IPS DF 6.9 (cell line): Measurements from ENCODE around the gene CES3.
"Not testable (repeated sequence)": the region's sequence is repeated elsewhere in the genome, so short reads cannot be mapped to it uniquely, and the experiment has no call there.

ENCODE experiments used
- DNase-seq: peaks from one replicate; pipeline ENCODE4 v3.0.0-alpha.2; 2013; ENCODE audit warnings: low read depth, low spot score
- H3K27ac ChIP-seq: one replicate; pipeline ENCODE4 v1.5.1; 2013; ENCODE audit warnings: low read length, control low read depth
- H3K27me3 ChIP-seq: 2 replicates; pipeline ENCODE4 v1.6.1; 2013; ENCODE audit warnings: mild to moderate bottlenecking, low read length; ENCODE audit not compliant: control insufficient read depth, insufficient read depth
- H3K36me3 ChIP-seq: 2 replicates; pipeline ENCODE4 v1.6.1; 2013; ENCODE audit warnings: low read length; ENCODE audit not compliant: control insufficient read depth, insufficient read depth
- H3K4me1 ChIP-seq: 2 replicates; pipeline ENCODE4 v1.6.1; 2013; ENCODE audit warnings: low read length; ENCODE audit not compliant: control insufficient read depth, insufficient read depth
- H3K4me3 ChIP-seq: 2 replicates; pipeline ENCODE4 v1.5.1; 2013; ENCODE audit warnings: mild to moderate bottlenecking, low read length
- H3K9me3 ChIP-seq: 2 replicates; pipeline ENCODE4 v1.6.1; 2013; ENCODE audit warnings: low read length, inconsistent platforms; ENCODE audit not compliant: control insufficient read depth, insufficient read depth
- WGBS: extraction: QIAGEN DNeasy Blood & Tissue Kit; methylation state at CpG from one replicate; pipeline ENCODE4 v1.1.7; 2013; ENCODE audit warnings: mixed read lengths, missing lambda C conversion rate; ENCODE audit not compliant: insufficient read length, insufficient coverage; 5-methylcytosine and 5-hydroxymethylcytosine counted together

Gene CES3

DNA sequence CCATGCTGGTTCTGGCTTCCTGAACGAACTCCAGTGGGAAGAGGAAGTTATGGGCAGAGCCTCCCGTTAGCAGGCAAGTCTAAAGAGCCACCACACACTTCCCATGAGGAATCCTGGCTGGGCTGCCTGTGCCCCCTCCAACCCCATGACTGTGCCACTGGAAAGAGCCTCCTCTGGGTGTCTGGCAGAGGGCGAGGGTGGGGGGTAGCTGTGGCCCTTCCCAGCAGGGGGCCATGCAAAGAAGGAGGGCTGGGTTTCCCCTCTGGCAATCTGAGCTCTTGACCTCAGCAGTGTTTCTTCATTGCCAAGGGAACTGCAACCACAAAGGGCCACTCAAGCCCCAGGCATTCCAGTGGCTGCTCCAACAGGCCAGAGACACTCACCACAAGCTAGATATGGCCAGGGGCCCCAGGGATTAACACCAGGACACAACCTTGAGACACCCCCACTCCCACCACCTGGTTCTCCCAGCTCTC lies 34.1 kb upstream of the CES3 start:
- Histone ChIP-seq H3K27me3 (peaks cover 14% of the 10 kb centered on the region), H3K4me1 (no peaks in the 10 kb centered on the region), H3K36me3 (no peaks in the 10 kb centered on the region), H3K27ac (no peak overlapping the region), H3K9me3 (no peaks in the 10 kb centered on the region), H3K4me3 (no peak overlapping the region)
- WGBS: no CpG with 5 or more reads among the region's 3 CpGs
- no peak for DNase-seq

- DNase-seq: no peak
- Histone ChIP-seq H3K4me1 (no peaks in the 10 kb centered on the region), H3K27me3 (peaks cover 14% of the 10 kb centered on the region), H3K4me3 (no peak overlapping the region), H3K36me3 (no peaks in the 10 kb centered on the region), H3K27ac (no peak overlapping the region), H3K9me3 (no peaks in the 10 kb centered on the region)
- no CpG with 5 or more reads among the region's 8 CpGs for WGBS
Observed at GRCh38 chr16:66927918-66928649, 33.0 kb upstream of the CES3 start.

DNA sequence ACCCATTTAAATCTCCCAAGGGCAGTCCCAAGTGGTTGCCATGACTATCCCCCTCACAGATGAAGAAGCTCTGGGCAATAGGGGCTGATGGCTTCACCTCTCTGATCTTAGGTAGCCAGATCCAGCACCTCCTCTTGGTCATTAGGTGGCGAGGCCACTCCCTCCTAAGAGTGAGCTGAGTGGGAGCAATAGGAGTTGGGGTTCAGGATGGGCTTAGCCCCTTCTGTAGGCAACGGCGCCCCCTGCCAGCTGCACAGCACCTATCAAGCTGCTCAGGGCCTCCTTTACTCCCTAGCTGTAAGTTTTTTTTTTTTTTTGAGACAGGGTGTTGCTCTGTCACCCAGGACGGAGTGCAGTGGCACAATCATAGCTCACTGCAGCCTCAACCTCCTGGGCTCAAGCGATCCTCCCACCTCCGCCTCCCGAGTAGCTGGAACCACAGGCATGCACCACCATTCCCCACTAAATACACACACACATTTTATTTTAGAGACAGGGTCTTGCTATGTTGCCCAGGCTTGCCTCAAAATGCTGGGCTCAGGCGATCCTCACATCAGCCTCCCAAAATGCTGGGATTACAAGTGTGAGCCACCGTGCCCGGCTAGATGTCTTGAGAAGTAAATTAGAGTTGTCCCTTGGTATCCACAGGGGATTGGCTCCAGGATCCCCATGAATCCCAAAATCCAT lies 32.2 kb upstream of the CES3 start:
- Histone ChIP-seq H3K4me3 (no peak overlapping the region), H3K36me3 (no peaks in the 10 kb centered on the region), H3K27ac (no peak overlapping the region), H3K27me3 (peaks cover 12% of the 10 kb centered on the region), H3K4me1 (0 out of 2 replicates have a peak, but pooled peaks cover 2% of the 10 kb centered on the region), H3K9me3 (no peaks in the 10 kb centered on the region)
- no peak for DNase-seq
- WGBS: no CpG with 5 or more reads among the region's 10 CpGs

GRCh38 chr16:66930189-66930588 lies 30.9 kb upstream of the CES3 start:
- WGBS: no CpG with 5 or more reads among the region's 4 CpGs

DNA sequence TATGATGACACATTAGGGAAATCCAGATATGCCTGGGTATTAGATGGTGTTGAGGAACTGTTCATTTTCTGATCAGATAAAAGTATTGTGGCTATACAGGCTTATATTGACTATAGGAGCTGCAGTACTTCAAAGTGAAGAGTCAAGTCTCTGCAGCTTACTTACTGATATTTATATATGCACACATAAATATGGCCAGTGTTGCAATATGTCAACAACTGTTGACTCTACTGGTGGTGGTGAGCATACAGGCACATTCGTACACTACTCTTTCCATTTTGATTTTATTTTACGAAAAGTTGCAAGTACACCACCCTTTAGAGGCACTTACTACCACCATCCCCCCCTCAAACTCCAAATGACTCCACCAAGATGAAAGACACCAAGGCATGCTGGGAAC lies 29.4 kb upstream of the CES3 start:
- DNase-seq: no peak
- Histone ChIP-seq H3K27me3 (no peaks in the 10 kb centered on the region; the same call in 1 of the 2 replicates), H3K9me3 (no peaks in the 10 kb centered on the region), H3K36me3 (no peaks in the 10 kb centered on the region), H3K4me3 (no peak overlapping the region), H3K4me1 (0 out of 2 replicates have a peak, but pooled peaks cover 2% of the 10 kb centered on the region), H3K27ac (no peak overlapping the region)
- no CpG with 5 or more reads among the region's 2 CpGs for whole genome bisulfite sequencing

More at GRCh38 chr16:66930189-66930588, 30.9 kb upstream of the CES3 start:
- H3K27ac ChIP-seq: no peak overlapping the region
- no peaks in the 10 kb centered on the region for H3K36me3 ChIP-seq
- 0 out of 2 replicates have a peak, but pooled peaks cover 2% of the 10 kb centered on the region for H3K4me1 ChIP-seq
- no peak for DNase-seq
- H3K9me3 ChIP-seq: no peaks in the 10 kb centered on the region
- H3K4me3 ChIP-seq: no peak overlapping the region
- H3K27me3 ChIP-seq: peaks cover 11% of the 10 kb centered on the region

GRCh38 chr16:66932076-66932475 lies 29.0 kb upstream of the CES3 start:
- no CpG with 5 or more reads among the region's 4 CpGs for WGBS
- no peak for DNase-seq
- no peak overlapping the region for H3K4me3 ChIP-seq
- H3K36me3 ChIP-seq: no peaks in the 10 kb centered on the region
- no peak overlapping the region for H3K27ac ChIP-seq
- H3K9me3 ChIP-seq: no peaks in the 10 kb centered on the region
- H3K27me3 ChIP-seq: no peaks in the 10 kb centered on the region
- H3K4me1 ChIP-seq: 0 out of 2 replicates have a peak, but pooled peaks cover 2% of the 10 kb centered on the region

GRCh38 chr16:66933776-66934137 lies 27.3 kb upstream of the CES3 start:
- Histone ChIP-seq H3K9me3 (no peaks in the 10 kb centered on the region), H3K27ac (no peak overlapping the region), H3K4me1 (0 out of 2 replicates have a peak, but pooled peaks cover 2% of the 10 kb centered on the region), H3K27me3 (no peaks in the 10 kb centered on the region), H3K36me3 (no peaks in the 10 kb centered on the region), H3K4me3 (peak overlapping the region; percentile 76; the same call in 1 of the 2 replicates)
- no peak for DNase-seq
- no CpG with 5 or more reads among the region's 12 CpGs for WGBS

DNA sequence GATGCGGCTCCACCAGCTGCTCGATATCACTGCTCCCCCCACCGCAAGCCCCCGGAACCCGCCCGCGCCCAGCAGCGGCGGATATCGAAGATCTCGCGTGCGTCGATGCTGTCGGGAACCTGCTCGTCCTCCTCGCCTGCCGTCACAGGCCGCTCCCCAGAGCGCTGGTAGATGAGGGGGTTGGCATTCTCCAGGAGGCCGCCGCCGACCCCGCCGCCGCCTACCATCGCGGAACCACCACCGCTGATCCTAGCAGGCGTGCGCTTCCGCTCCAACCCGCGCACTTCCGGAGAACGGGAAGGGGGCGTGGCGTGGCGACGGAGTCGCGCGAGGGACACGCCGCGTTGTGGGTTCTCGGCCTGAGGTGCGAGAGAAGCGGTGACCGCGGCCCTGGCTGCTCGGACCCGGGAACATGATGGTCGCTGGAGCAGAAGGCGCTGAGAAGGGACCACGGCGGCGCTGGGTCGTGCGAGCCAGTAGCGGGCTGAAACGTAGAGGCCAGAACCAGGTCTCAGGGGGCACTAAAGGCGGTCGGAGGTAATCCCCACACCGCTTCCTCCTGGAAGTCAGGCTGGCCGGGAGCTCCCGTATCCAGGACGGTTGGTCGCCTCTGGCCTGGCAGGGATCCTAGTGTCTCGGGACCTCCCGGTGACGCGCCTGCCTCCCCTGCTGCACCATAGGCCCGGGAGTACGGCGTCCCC lies 26.8 kb upstream of the CES3 start, which contains the start of gene CIAO2B:
Gene CIAO2B (minus strand): TSS at position 265 of the 701 bp plus-strand sequence. CDS start 38 bp downstream, at position 227.
- H3K27me3 ChIP-seq: no peaks in the 10 kb centered on the region
- H3K4me3 ChIP-seq: peak within 1 kb of the TSS; percentile 76; the same call in 1 of the 2 replicates
- H3K36me3 ChIP-seq: no peaks in the 10 kb centered on the region
- DNase-seq: no peak
- no peak within 1 kb of the TSS for H3K27ac ChIP-seq
- 0 out of 2 replicates have a peak, but pooled peaks cover 2% of the 10 kb centered on the region for H3K4me1 ChIP-seq
- no peaks in the 10 kb centered on the region for H3K9me3 ChIP-seq
- WGBS: no CpG with 5 or more reads among the region's 76 CpGs

GRCh38 chr16:66934839-66935313 lies 26.2 kb upstream of the CES3 start:
- not testable (repeated sequence) for H3K36me3 ChIP-seq, H3K27ac ChIP-seq, H3K9me3 ChIP-seq, DNase-seq, H3K27me3 ChIP-seq, H3K4me1 ChIP-seq
- no CpG with 5 or more reads among the region's 24 CpGs for WGBS
- peak overlapping the region; percentile 76; the same call in 1 of the 2 replicates for H3K4me3 ChIP-seq
